C4-2B (cell line): ENCODE results near the gene LRMDA.

Source experiments
- CTCF ChIP-seq: fragments of 450-650 bp; conservative IDR thresholded peaks from 2 replicates; pipeline ENCODE4 v1.5.1; 2017; ENCODE audit warnings: mild to moderate bottlenecking
- ZFX ChIP-seq: fragments of 450-650 bp; IDR thresholded peaks from 2 replicates; pipeline ENCODE4 v1.6.1; 2017

- no peak for TF ChIP-seq CTCF
- no peak for TF ChIP-seq ZFX
These were observed 362.4 kb downstream of the LRMDA start for GRCh38 chr10:75793848-75794247.
